ENCODE data around the gene MTUS2.

GRCh38 chr13:29428310-29429181 lies 608.4 kb downstream of the MTUS2 start:
- TF ChIP-seq CTCF (IDR thresholded peaks at IDR 0.05; ENCODE audit: low read depth, low read length) (no peak), POLR2A (IDR thresholded peaks at IDR 0.05; ENCODE audit: extremely low read depth, insufficient read length) (no peak), MAX (IDR thresholded peaks at IDR 0.05; ENCODE audit: low read depth, low read length) (no peak), MYC (IDR thresholded peaks at IDR 0.05; ENCODE audit: low read depth, low read length) (no peak)
